K562 (cell line): Measurements from ENCODE around the gene GREB1.

Source experiments
- RERE ChIP-seq: sonication (generic); formaldehyde crosslinking; IDR thresholded peaks from 2 replicates; pipeline ENCODE4 v1.8.0; 2023; ENCODE audit warnings: missing genetic modification reagents, mild to moderate bottlenecking, borderline replicate concordance
- SP2 ChIP-seq: IDR thresholded peaks from 2 replicates; pipeline ENCODE4 v1.6.1; 2011; ENCODE audit warnings: mild to moderate bottlenecking, low read depth, low read length, moderate library complexity; ENCODE audit not compliant: poor library complexity, severe bottlenecking; ENCODE audit errors: extremely low read depth
- ZBTB43 ChIP-seq: sonication (generic); formaldehyde crosslinking; IDR thresholded peaks from 2 replicates; pipeline ENCODE4 v1.8.0; 2023; ENCODE audit warnings: mild to moderate bottlenecking, missing genetic modification reagents

GRCh38 chr2:11524470-11524869, 9.4 kb upstream of the GREB1 start:
- TF ChIP-seq SP2 (no peak), RERE (CRISPR knock-in tag) (no peak), ZBTB43 (no peak)
